IPS-15b (cell line): Measurements from ENCODE around the gene SMC3.
"Not testable (repeated sequence)": the region's sequence is repeated elsewhere in the genome, so short reads cannot be mapped to it uniquely, and the experiment has no call there.

Experiments used
- H3K27me3 ChIP-seq: one replicate; pipeline ENCODE4 v1.6.1; 2013; ENCODE audit warnings: low read length; ENCODE audit not compliant: control insufficient read depth, insufficient read depth
- H3K36me3 ChIP-seq: one replicate; pipeline ENCODE4 v1.6.1; 2013; ENCODE audit warnings: low read length; ENCODE audit not compliant: control insufficient read depth, insufficient read depth
- H3K4me1 ChIP-seq: one replicate; pipeline ENCODE4 v1.6.1; 2013; ENCODE audit warnings: mild to moderate bottlenecking, low read length; ENCODE audit not compliant: control insufficient read depth, insufficient read depth
- H3K4me3 ChIP-seq: one replicate; pipeline ENCODE4 v1.5.1; 2013; ENCODE audit warnings: low read depth, low read length
- H3K9ac ChIP-seq: one replicate; pipeline ENCODE4 v1.6.1; 2013; ENCODE audit warnings: low read depth, mild to moderate bottlenecking, low read length
- H3K9me3 ChIP-seq: one replicate; pipeline ENCODE4 v1.6.1; 2013; ENCODE audit warnings: mild to moderate bottlenecking, low read length; ENCODE audit not compliant: control insufficient read depth, insufficient read depth

SMC3 gene

GRCh38 chr10:110601581-110601980 is 34.1 kb downstream of the SMC3 start:
- Histone ChIP-seq H3K36me3 (peaks cover 2% of the 10 kb centered on the region), H3K4me3 (no peak overlapping the region), H3K9me3 (no peaks in the 10 kb centered on the region), H3K4me1 (no peaks in the 10 kb centered on the region), H3K9ac (no peak overlapping the region), H3K27me3 (no peaks in the 10 kb centered on the region)

GRCh38 chr10:110608087-110608486 is 40.6 kb downstream of the SMC3 start:
- Histone ChIP-seq H3K4me1 (peaks cover 12% of the 10 kb centered on the region), H3K9ac (no peak overlapping the region), H3K27me3 (no peaks in the 10 kb centered on the region), H3K4me3 (no peak overlapping the region), H3K36me3 (no peaks in the 10 kb centered on the region), H3K9me3 (no peaks in the 10 kb centered on the region)

- H3K27me3 ChIP-seq: no peaks in the 10 kb centered on the region
- peaks cover 12% of the 10 kb centered on the region for H3K4me1 ChIP-seq
- H3K9me3 ChIP-seq: no peaks in the 10 kb centered on the region
- H3K4me3 ChIP-seq: no peak overlapping the region
- H3K9ac ChIP-seq: no peak overlapping the region
- H3K36me3 ChIP-seq: no peaks in the 10 kb centered on the region
These were observed 42.1 kb downstream of the SMC3 start for GRCh38 chr10:110609605-110610004.

- Histone ChIP-seq H3K4me3 (no peak overlapping the region), H3K36me3 (no peaks in the 10 kb centered on the region), H3K9me3 (no peaks in the 10 kb centered on the region), H3K9ac (no peak overlapping the region), H3K4me1 (peaks cover 12% of the 10 kb centered on the region), H3K27me3 (no peaks in the 10 kb centered on the region)
These were observed 42.8 kb downstream of the SMC3 start for GRCh38 chr10:110610308-110610774.

GRCh38 chr10:110610781-110611180 is 43.3 kb downstream of the SMC3 start:
- peaks cover 12% of the 10 kb centered on the region for H3K4me1 ChIP-seq
- H3K27me3 ChIP-seq, H3K36me3 ChIP-seq, H3K4me3 ChIP-seq, H3K9me3 ChIP-seq, H3K9ac ChIP-seq: not testable (repeated sequence)

- Histone ChIP-seq H3K36me3 (no peaks in the 10 kb centered on the region), H3K9ac (no peak overlapping the region), H3K9me3 (no peaks in the 10 kb centered on the region), H3K4me1 (peaks cover 12% of the 10 kb centered on the region), H3K27me3 (no peaks in the 10 kb centered on the region), H3K4me3 (no peak overlapping the region)
These were observed 44.6 kb downstream of the SMC3 start for GRCh38 chr10:110612087-110612486.

- Histone ChIP-seq H3K9me3 (no peaks in the 10 kb centered on the region), H3K4me3 (no peak overlapping the region), H3K4me1 (peaks cover 12% of the 10 kb centered on the region), H3K27me3 (no peaks in the 10 kb centered on the region), H3K9ac (no peak overlapping the region), H3K36me3 (no peaks in the 10 kb centered on the region)
These were observed 45.1 kb downstream of the SMC3 start for GRCh38 chr10:110612629-110613028.

- no peaks in the 10 kb centered on the region for H3K36me3 ChIP-seq
- peaks cover 12% of the 10 kb centered on the region for H3K4me1 ChIP-seq
- H3K9ac ChIP-seq: no peak overlapping the region
- H3K9me3 ChIP-seq: no peaks in the 10 kb centered on the region
- no peaks in the 10 kb centered on the region for H3K27me3 ChIP-seq
- H3K4me3 ChIP-seq: no peak overlapping the region
These were observed 46.0 kb downstream of the SMC3 start for GRCh38 chr10:110613341-110613995.

GRCh38 chr10:110613996-110614495 is 46.6 kb downstream of the SMC3 start:
- Histone ChIP-seq H3K9me3 (no peaks in the 10 kb centered on the region), H3K4me1 (peaks cover 12% of the 10 kb centered on the region), H3K36me3 (no peaks in the 10 kb centered on the region), H3K9ac (no peak overlapping the region), H3K4me3 (no peak overlapping the region), H3K27me3 (no peaks in the 10 kb centered on the region)

GRCh38 chr10:110615057-110615747 is 47.7 kb downstream of the SMC3 start:
- Histone ChIP-seq H3K4me3 (no peak overlapping the region), H3K27me3 (no peaks in the 10 kb centered on the region), H3K4me1 (peaks cover 12% of the 10 kb centered on the region), H3K9me3 (no peaks in the 10 kb centered on the region), H3K36me3 (no peaks in the 10 kb centered on the region), H3K9ac (no peak overlapping the region)

GRCh38 chr10:110616493-110617033 is 49.1 kb downstream of the SMC3 start:
- no peaks in the 10 kb centered on the region for H3K27me3 ChIP-seq
- no peak overlapping the region for H3K4me3 ChIP-seq
- peaks cover 5% of the 10 kb centered on the region for H3K4me1 ChIP-seq
- H3K36me3 ChIP-seq: no peaks in the 10 kb centered on the region
- H3K9ac ChIP-seq: no peak overlapping the region
- H3K9me3 ChIP-seq: no peaks in the 10 kb centered on the region
